Measurements from ENCODE around the gene FCRLA.
"Not testable (repeated sequence)": the region's sequence is repeated elsewhere in the genome, so short reads cannot be mapped to it uniquely, and the experiment has no call there.

- not testable (repeated sequence) for TF ChIP-seq POLR2AphosphoS5 (IDR thresholded peaks at IDR 0.05; ENCODE audit: low read depth, low read length); TAF1 (IDR thresholded peaks at IDR 0.05; ENCODE audit: borderline replicate concordance, low read depth, low read length)
Observed at GRCh38 chr1:161673437-161673836, 33.6 kb upstream of the FCRLA start.

Data from GM12892 (cell line).